Erythroblast (primary cell): ENCODE data around the gene ELMO2.

Experiments used
- DNase-seq, 2 experiments: peaks; one replicate each; lab custom pipeline; 2025; lab: John Stamatoyannopoulos, UW
- GATA1 ChIP-seq: IDR thresholded peaks from 2 replicates; pipeline ENCODE4 v1.6.1; 2011; ENCODE audit warnings: low read depth, mild to moderate bottlenecking, control low read depth, low read length, moderate library complexity
- POLR2A ChIP-seq: IDR thresholded peaks from 2 replicates; pipeline ENCODE4 v1.6.1; 2011; ENCODE audit warnings: mild to moderate bottlenecking, low read length

The ELMO2 gene

GRCh38 chr20:46367234-46367633 is 39.2 kb downstream of the ELMO2 start:
- no peak for TF ChIP-seq POLR2A
- TF ChIP-seq GATA1 = no peak

GRCh38 chr20:46366826-46367225 is 39.6 kb downstream of the ELMO2 start:
- no peak for DNase-seq
- TF ChIP-seq GATA1 (no peak), POLR2A (no peak)

More at GRCh38 chr20:46367234-46367633, 39.2 kb downstream of the ELMO2 start:
- DNase-seq = no peak

- TF ChIP-seq POLR2A = no peak
- no peak for TF ChIP-seq GATA1
- no peak for DNase-seq
Measured at GRCh38 chr20:46365487-46366220, 40.8 kb downstream of the ELMO2 start.

GRCh38 chr20:46364670-46365486 is 41.5 kb downstream of the ELMO2 start:
- no peak for DNase-seq

GRCh38 chr20:46363874-46364669 is 42.3 kb downstream of the ELMO2 start:
- TF ChIP-seq POLR2A (peak; percentile 87), GATA1 (no peak)
- peak; percentile 91 to 92 for DNase-seq

More at GRCh38 chr20:46364670-46365486, 41.5 kb downstream of the ELMO2 start:
- no peak for TF ChIP-seq GATA1
- TF ChIP-seq POLR2A = no peak

GRCh38 chr20:46362921-46363867 is 43.2 kb downstream of the ELMO2 start:
- DNase-seq = no peak
- TF ChIP-seq GATA1 (no peak), POLR2A (no peak)

- no peak for TF ChIP-seq POLR2A
- DNase-seq = no peak
Measured at GRCh38 chr20:46361811-46362210, 44.6 kb downstream of the ELMO2 start.

- no peak for TF ChIP-seq POLR2A
- TF ChIP-seq GATA1 = no peak
- DNase-seq = no peak
Measured at GRCh38 chr20:46361381-46361780, 45.0 kb downstream of the ELMO2 start.

GRCh38 chr20:46359233-46359751 is 47.1 kb downstream of the ELMO2 start:
- TF ChIP-seq GATA1 = no peak
- no peak for TF ChIP-seq POLR2A

GRCh38 chr20:46358346-46359058 is 47.9 kb downstream of the ELMO2 start:
- no peak for DNase-seq

More at GRCh38 chr20:46359233-46359751, 47.1 kb downstream of the ELMO2 start:
- no peak for DNase-seq

GRCh38 chr20:46357030-46357514 is 49.3 kb downstream of the ELMO2 start:
- no peak for DNase-seq
- no peak for TF ChIP-seq GATA1
- TF ChIP-seq POLR2A = peak; percentile 19

More at GRCh38 chr20:46358346-46359058, 47.9 kb downstream of the ELMO2 start:
- TF ChIP-seq POLR2A = no peak
- no peak for TF ChIP-seq GATA1
